Stimulated activated CD4-positive, alpha-beta T cell treated with anti-CD3 and anti-CD28 coated beads, Interleukin-12 subunit alpha, Interleukin-12 subunit beta, amount 100 ng/mL, for 4 hours (primary cell): Measurements from ENCODE around the gene ACAT2.
A peak's percentile ranks its signal among the peaks of the same experiment; 100 is the strongest.
"Not testable (repeated sequence)": the region's sequence is repeated elsewhere in the genome, so short reads cannot be mapped to it uniquely, and the experiment has no call there.

ENCODE experiments used
- DNase-seq: peaks from one replicate; pipeline ENCODE4 v3.0.0-alpha.2; 2020

ACAT2 gene

GRCh38 chr6:159816775-159817174 is 54.9 kb downstream of the ACAT2 start:
- DNase-seq = not testable (repeated sequence)

- DNase-seq = no peak
These were observed 56.3 kb downstream of the ACAT2 start for GRCh38 chr6:159817951-159818739.

- DNase-seq = no peak
These were observed 57.3 kb downstream of the ACAT2 start for GRCh38 chr6:159819098-159819497.

- peak; percentile 27 for DNase-seq
These were observed 58.2 kb downstream of the ACAT2 start for GRCh38 chr6:159819932-159820640.

GRCh38 chr6:159821122-159821521 is 59.3 kb downstream of the ACAT2 start:
- no peak for DNase-seq

GRCh38 chr6:159821726-159822125 is 59.9 kb downstream of the ACAT2 start:
- no peak for DNase-seq

- DNase-seq = no peak
These were observed 62.1 kb downstream of the ACAT2 start for GRCh38 chr6:159823953-159824352.

- not testable (repeated sequence) for DNase-seq
These were observed 62.8 kb downstream of the ACAT2 start for GRCh38 chr6:159824690-159825089.

GRCh38 chr6:159826004-159826403 is 64.2 kb downstream of the ACAT2 start:
- DNase-seq = no peak

- DNase-seq = no peak
These were observed 65.3 kb downstream of the ACAT2 start for GRCh38 chr6:159826968-159827647.

- no peak for DNase-seq
These were observed 66.2 kb downstream of the ACAT2 start for GRCh38 chr6:159828074-159828473.
